ENCODE results near the gene SYF2.

The SYF2 gene

DNA sequence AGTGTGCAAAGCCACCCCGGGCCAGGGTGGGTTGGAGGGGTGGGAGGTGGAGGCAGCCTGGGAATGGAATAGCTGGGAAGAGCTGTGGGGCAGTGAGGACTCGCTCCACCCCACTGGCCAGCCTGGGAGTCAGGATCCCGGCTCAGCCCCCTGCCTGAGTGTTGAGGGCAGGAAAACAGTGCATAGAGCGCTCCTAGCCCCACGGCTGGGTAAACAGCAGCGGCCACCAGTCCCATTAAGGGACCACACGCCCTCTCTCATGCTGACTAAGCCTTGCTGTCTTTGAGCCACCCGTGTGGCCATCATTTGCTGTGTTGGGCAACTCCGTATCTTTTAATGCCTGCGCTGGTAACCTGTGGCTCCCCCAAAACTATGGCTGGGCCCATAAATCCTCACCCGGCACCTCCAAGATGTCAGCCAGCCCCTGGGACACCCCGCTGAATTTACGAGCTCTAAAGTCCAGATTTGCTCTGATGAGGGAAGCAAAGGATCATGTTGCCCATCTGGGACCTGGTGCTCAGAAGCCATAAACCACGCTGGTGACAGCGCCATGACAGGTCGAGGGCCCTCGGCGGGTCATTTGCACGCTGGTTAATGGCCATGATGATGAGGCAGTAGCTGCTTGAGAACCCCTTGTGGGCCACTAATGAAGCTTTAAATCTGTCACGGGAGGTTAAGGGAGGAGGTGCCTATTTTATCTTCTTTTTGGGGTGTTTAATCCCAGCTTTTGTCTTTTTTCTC lies 34.9 kb downstream of the SYF2 start (continued):
- no peak for TF ChIP-seq BCL11B (tag by site-specific recombination; IDR thresholded peaks at IDR 0.05; ENCODE audit: low read depth)
- TF ChIP-seq ZNF214 (tag by site-specific recombination; IDR thresholded peaks at IDR 0.05; ENCODE audit: borderline replicate concordance) = no peak
- no peak for TF ChIP-seq ZNF645 (tag by site-specific recombination; IDR thresholded peaks at IDR 0.05)
- TF ChIP-seq ZXDB (tag by site-specific recombination; IDR thresholded peaks at IDR 0.05) = no peak
- no peak for TF ChIP-seq MEIS1 (CRISPR knock-in tag; IDR thresholded peaks at IDR 0.05; ENCODE audit: borderline replicate concordance)
- no peak for TF ChIP-seq ZNF621 (tag by site-specific recombination; IDR thresholded peaks at IDR 0.05)
- TF ChIP-seq ZNF23 (tag by site-specific recombination; IDR thresholded peaks at IDR 0.05; ENCODE audit: borderline replicate concordance) = no peak
- TF ChIP-seq, protein P1, sequence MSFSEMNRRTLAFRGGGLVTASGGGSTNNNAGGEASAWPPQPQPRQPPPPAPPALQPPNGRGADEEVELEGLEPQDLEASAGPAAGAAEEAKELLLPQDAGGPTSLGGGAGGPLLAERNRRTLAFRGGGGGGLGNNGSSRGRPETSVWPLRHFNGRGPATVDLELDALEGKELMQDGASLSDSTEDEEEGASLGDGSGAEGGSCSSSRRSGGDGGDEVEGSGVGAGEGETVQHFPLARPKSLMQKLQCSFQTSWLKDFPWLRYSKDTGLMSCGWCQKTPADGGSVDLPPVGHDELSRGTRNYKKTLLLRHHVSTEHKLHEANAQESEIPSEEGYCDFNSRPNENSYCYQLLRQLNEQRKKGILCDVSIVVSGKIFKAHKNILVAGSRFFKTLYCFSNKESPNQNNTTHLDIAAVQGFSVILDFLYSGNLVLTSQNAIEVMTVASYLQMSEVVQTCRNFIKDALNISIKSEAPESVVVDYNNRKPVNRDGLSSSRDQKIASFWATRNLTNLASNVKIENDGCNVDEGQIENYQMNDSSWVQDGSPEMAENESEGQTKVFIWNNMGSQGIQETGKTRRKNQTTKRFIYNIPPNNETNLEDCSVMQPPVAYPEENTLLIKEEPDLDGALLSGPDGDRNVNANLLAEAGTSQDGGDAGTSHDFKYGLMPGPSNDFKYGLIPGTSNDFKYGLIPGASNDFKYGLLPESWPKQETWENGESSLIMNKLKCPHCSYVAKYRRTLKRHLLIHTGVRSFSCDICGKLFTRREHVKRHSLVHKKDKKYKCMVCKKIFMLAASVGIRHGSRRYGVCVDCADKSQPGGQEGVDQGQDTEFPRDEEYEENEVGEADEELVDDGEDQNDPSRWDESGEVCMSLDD (tag by site-specific recombination; IDR thresholded peaks at IDR 0.05) = no peak
- no peak for TF ChIP-seq ZNF629 (tag by site-specific recombination; IDR thresholded peaks at IDR 0.05)
- no peak for TF ChIP-seq SP2 (tag by site-specific recombination; IDR thresholded peaks at IDR 0.05)
- peak; percentile 80 for TF ChIP-seq YY1 (tag by site-specific recombination; IDR thresholded peaks at IDR 0.05)
- no peak for TF ChIP-seq ZSCAN5A (tag by site-specific recombination; IDR thresholded peaks at IDR 0.05)
- TF ChIP-seq ZNF274 (IDR thresholded peaks at IDR 0.05; ENCODE audit: low read length) = no peak
- no peak for TF ChIP-seq ZNF274 (tag by site-specific recombination; IDR thresholded peaks at IDR 0.05; ENCODE audit: borderline replicate concordance)
- TF ChIP-seq ZNF843 (tag by site-specific recombination; IDR thresholded peaks at IDR 0.05) = no peak
- no peak for TF ChIP-seq HOXD13 (CRISPR knock-in tag; IDR thresholded peaks at IDR 0.05; ENCODE audit: borderline replicate concordance)

DNA sequence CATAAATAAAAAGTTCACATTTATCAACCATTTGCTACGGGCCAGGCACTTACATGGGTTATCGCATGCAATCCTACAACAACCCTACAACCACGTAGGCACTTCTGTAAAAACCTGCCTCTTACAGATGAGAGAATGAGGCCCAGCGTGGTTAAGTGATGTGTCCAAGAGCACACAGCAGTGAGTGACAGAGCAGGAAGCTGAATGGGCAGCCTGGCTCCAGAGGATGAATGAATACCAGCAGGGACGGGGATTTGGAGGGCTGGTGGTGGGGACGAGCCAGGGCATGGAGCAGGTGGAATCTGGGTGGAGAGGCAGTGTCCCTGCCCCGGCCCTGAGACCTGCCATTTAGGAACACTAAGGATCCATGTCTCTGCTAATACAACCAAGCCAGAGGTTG lies 35.5 kb downstream of the SYF2 start:
- ChIA-PET CTCF (interaction anchor here (1.3 to 1.5 kb wide), 2 partner anchors 8 to 10 kb away, joined by 5 to 8 read pairs; no protein-coding TSS in a partner anchor), POLR2A (no interaction called here)
- no peaks in the 10 kb centered on the region for H3K36me3 ChIP-seq (ENCODE audit: control insufficient read depth in 2 of 2, insufficient read depth in 1 of 2, low read length in 2 of 2)
- H3K4me1 ChIP-seq (ENCODE audit: control insufficient read depth, insufficient read depth, low read length) = no peaks in the 10 kb centered on the region; the same call in 1 of the 2 replicates
- H3K27ac ChIP-seq (ENCODE audit: extremely low read depth, low read depth, low read length) = no peak overlapping the region
- H3K4me3 ChIP-seq (ENCODE audit: low read depth, low read length) = no peak overlapping the region
- TF ChIP-seq PBX3 (CRISPR knock-in tag; IDR thresholded peaks at IDR 0.05) (no peak), ZNF274 (IDR thresholded peaks at IDR 0.05; ENCODE audit: low read length) (no peak), ZNF274 (tag by site-specific recombination; IDR thresholded peaks at IDR 0.05; ENCODE audit: borderline replicate concordance) (no peak), ZNF292 (tag by site-specific recombination; IDR thresholded peaks at IDR 0.05; ENCODE audit: borderline replicate concordance, low read depth) (no peak), WT1 (tag by site-specific recombination; IDR thresholded peaks at IDR 0.05) (no peak), ZNF629 (tag by site-specific recombination; IDR thresholded peaks at IDR 0.05) (no peak), ZFP3 (tag by site-specific recombination; IDR thresholded peaks at IDR 0.05; ENCODE audit: low read depth) (no peak)
- H3K9me3 ChIP-seq (ENCODE audit: control insufficient read depth, insufficient read depth, low read depth, low read length) = no peaks in the 10 kb centered on the region

Measured in HEK293 (cell line).